HG02759 (cell line): ENCODE results near the gene SNTG2.
"Not testable (repeated sequence)": the region's sequence is repeated elsewhere in the genome, so short reads cannot be mapped to it uniquely, and the experiment has no call there.

Experiments used
- ATAC-seq: cut with Tn5 transposase; IDR thresholded peaks from one replicate; pipeline ENCODE4 v1.9.1; 2021; ENCODE audit warnings: mild to moderate bottlenecking, moderate library complexity; ENCODE audit not compliant: unreplicated experiment

SNTG2 gene

GRCh38 chr2:1400943-1401735, 450.5 kb downstream of the SNTG2 start:
- ATAC-seq: no peak

GRCh38 chr2:1402064-1402463, 451.4 kb downstream of the SNTG2 start:
- no peak for ATAC-seq

GRCh38 chr2:1403565-1403964, 452.9 kb downstream of the SNTG2 start:
- ATAC-seq: no peak

GRCh38 chr2:1405124-1405523, 454.5 kb downstream of the SNTG2 start:
- ATAC-seq: no peak

- no peak for ATAC-seq
These were observed 455.3 kb downstream of the SNTG2 start for GRCh38 chr2:1405967-1406366.

GRCh38 chr2:1406434-1406833, 455.8 kb downstream of the SNTG2 start:
- no peak for ATAC-seq

- ATAC-seq: no peak
These were observed 457.5 kb downstream of the SNTG2 start for GRCh38 chr2:1407950-1408675.

GRCh38 chr2:1413156-1413710, 462.6 kb downstream of the SNTG2 start, which contains the start of gene TPO:
TSS of gene TPO (plus strand) at chr2:1413463. CDS start at chr2:1414409, 946 bp downstream.
- no peak for ATAC-seq

GRCh38 chr2:1414121-1414520, 463.5 kb downstream of the SNTG2 start:
- ATAC-seq: no peak

- ATAC-seq: not testable (repeated sequence)
These were observed 464.3 kb downstream of the SNTG2 start for GRCh38 chr2:1414901-1415300.

GRCh38 chr2:1415501-1415900, 464.9 kb downstream of the SNTG2 start:
- no peak for ATAC-seq
